HG03025 (cell line): ENCODE data around the gene SOHLH1.

Experiments
- ATAC-seq: cut with Tn5 transposase; IDR thresholded peaks from one replicate; pipeline ENCODE4 v1.9.1; 2021; ENCODE audit warnings: mild to moderate bottlenecking, moderate library complexity; ENCODE audit not compliant: unreplicated experiment, low FRiP score

SOHLH1 gene

GRCh38 chr9:135731454-135731853 is 32.2 kb upstream of the SOHLH1 start:
- no peak for ATAC-seq

- ATAC-seq: no peak
Observed at GRCh38 chr9:135729480-135729879, 30.2 kb upstream of the SOHLH1 start.

GRCh38 chr9:135728436-135729110 is 29.3 kb upstream of the SOHLH1 start:
- ATAC-seq: no peak

GRCh38 chr9:135727257-135727875 is 28.1 kb upstream of the SOHLH1 start:
- no peak for ATAC-seq

- ATAC-seq: no peak
Observed at GRCh38 chr9:135726138-135726853, 27.0 kb upstream of the SOHLH1 start.

- ATAC-seq: no peak
Observed at GRCh38 chr9:135724186-135724787, 25.0 kb upstream of the SOHLH1 start.

- no peak for ATAC-seq
Observed at GRCh38 chr9:135722365-135722764, 23.1 kb upstream of the SOHLH1 start.

GRCh38 chr9:135719472-135719871 is 20.2 kb upstream of the SOHLH1 start:
- ATAC-seq: no peak

GRCh38 chr9:135718616-135719015 is 19.3 kb upstream of the SOHLH1 start:
- ATAC-seq: no peak

- ATAC-seq: no peak
Observed at GRCh38 chr9:135717410-135717809, 18.1 kb upstream of the SOHLH1 start.

GRCh38 chr9:135716045-135716444 is 16.8 kb upstream of the SOHLH1 start:
- ATAC-seq: no peak

- no peak for ATAC-seq
Observed at GRCh38 chr9:135715056-135715595, 15.8 kb upstream of the SOHLH1 start.

- ATAC-seq: no peak
Observed at GRCh38 chr9:135714242-135715055, 15.2 kb upstream of the SOHLH1 start.

GRCh38 chr9:135712613-135713295 is 13.5 kb upstream of the SOHLH1 start:
- no peak for ATAC-seq

GRCh38 chr9:135711881-135712280 is 12.6 kb upstream of the SOHLH1 start:
- ATAC-seq: no peak

- ATAC-seq: no peak
Observed at GRCh38 chr9:135711391-135711790, 12.1 kb upstream of the SOHLH1 start.

- no peak for ATAC-seq
Observed at GRCh38 chr9:135708164-135708563, 8.9 kb upstream of the SOHLH1 start.

GRCh38 chr9:135707252-135708138 is 8.2 kb upstream of the SOHLH1 start:
- ATAC-seq: no peak

GRCh38 chr9:135706288-135706687 is 7.0 kb upstream of the SOHLH1 start:
- no peak for ATAC-seq
